Vagina (tissue), 2 donors: ENCODE results near the gene NT5DC1.

ENCODE experiments used
- CTCF ChIP-seq, 3 experiments: fragments of 450-650 bp in 2 of 3; fragments of 200-600 bp in 1 of 3; sonication (generic) in 1 of 3; IDR thresholded peaks; one replicate each; pipeline ENCODE4 v1.5.1; 2017 to 2019; ENCODE audit warnings: antibody characterized with exemption in 3 of 3, mild to moderate bottlenecking in 2 of 3, moderate library complexity in 2 of 3
- POLR2A ChIP-seq, 2 donors: fragments of 450-650 bp; IDR thresholded peaks; one replicate each; pipeline ENCODE4 v1.6.1; 2017; ENCODE audit warnings: antibody characterized with exemption in 2 of 2, mild to moderate bottlenecking in 2 of 2, moderate library complexity in 2 of 2
- POLR2AphosphoS5 ChIP-seq, 2 donors: sonication (generic); formaldehyde crosslinking; IDR thresholded peaks; one replicate each; pipeline ENCODE4 v1.9.0; 2017; ENCODE audit warnings: antibody characterized with exemption in 2 of 2, mild to moderate bottlenecking in 2 of 2, low read depth in 1 of 2; ENCODE audit not compliant: insufficient read depth in 1 of 2

- TF ChIP-seq CTCF (IDR thresholded peaks at IDR 0.05), result no peak
- TF ChIP-seq POLR2A (IDR thresholded peaks at IDR 0.05), result no peak
- no peak for TF ChIP-seq POLR2AphosphoS5 (IDR thresholded peaks at IDR 0.05; ENCODE audit: insufficient read depth in 1 of 2, low read depth in 1 of 2)
Observed at GRCh38 chr6:116238083-116238482, 137.4 kb downstream of the NT5DC1 start.
